Measurements from ENCODE around the gene EFNA5.

DNA sequence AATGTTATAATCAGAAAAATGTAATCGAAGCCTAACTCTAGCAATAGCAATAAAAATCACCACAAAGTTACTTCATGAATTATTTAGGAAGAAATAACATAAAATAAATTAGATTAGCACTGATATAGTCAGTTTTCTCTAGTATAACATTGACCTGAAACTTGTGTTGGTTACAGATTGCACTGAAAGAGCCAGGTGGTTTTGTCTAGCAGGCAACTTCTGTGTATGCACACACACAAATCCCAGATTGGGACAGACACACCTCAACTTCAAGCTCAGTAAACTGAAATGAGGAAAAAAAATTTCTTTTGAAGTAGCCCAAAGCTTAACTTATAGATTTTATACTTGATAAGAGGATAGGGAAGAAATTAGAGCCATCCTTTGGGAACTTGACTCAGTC, 129.3 kb downstream of the EFNA5 start:
- no peak for TF ChIP-seq CTCF (IDR thresholded peaks at IDR 0.05)
- no peak for TF ChIP-seq POLR2A (IDR thresholded peaks at IDR 0.05)

Data from lower leg skin (tissue), 3 donors.